Skeletal muscle cell (primary cell): ENCODE results near the gene ARRDC1.
"Not testable (repeated sequence)": the region's sequence is repeated elsewhere in the genome, so short reads cannot be mapped to it uniquely, and the experiment has no call there.

Source experiments
- DNase-seq: peaks from one replicate; pipeline ENCODE4 v3.0.0-alpha.2; 2010; ENCODE audit warnings: low read depth
- H3K4me3 ChIP-seq: 2 replicates; pipeline ENCODE4 v1.5.1; 2011; ENCODE audit warnings: low read depth, mild to moderate bottlenecking, control low read depth, low read length, moderate library complexity

ARRDC1 gene

GRCh38 chr9:137610944-137611343, 5.5 kb downstream of the ARRDC1 start:
- DNase-seq, result no peak
- no peak overlapping the region for H3K4me3 ChIP-seq

- DNase-seq, result no peak
- no peak overlapping the region for H3K4me3 ChIP-seq
These were observed 6.4 kb downstream of the ARRDC1 start for GRCh38 chr9:137611623-137612609.

- H3K4me3 ChIP-seq, result no peak overlapping the region
- DNase-seq, result no peak
These were observed 7.3 kb downstream of the ARRDC1 start for GRCh38 chr9:137612741-137613142.

- DNase-seq, result no peak
- no peak overlapping the region for H3K4me3 ChIP-seq
These were observed 7.8 kb downstream of the ARRDC1 start for GRCh38 chr9:137613259-137613658.

- no peak overlapping the region for H3K4me3 ChIP-seq
- no peak for DNase-seq
These were observed 8.4 kb downstream of the ARRDC1 start for GRCh38 chr9:137613738-137614523.

- DNase-seq, result no peak
- no peak overlapping the region for H3K4me3 ChIP-seq
These were observed 9.3 kb downstream of the ARRDC1 start for GRCh38 chr9:137614631-137615386.

- no peak overlapping the region for H3K4me3 ChIP-seq
- no peak for DNase-seq
These were observed 9.9 kb downstream of the ARRDC1 start for GRCh38 chr9:137615387-137615871.

GRCh38 chr9:137618105-137619067, 12.9 kb downstream of the ARRDC1 start, which contains the start of gene EHMT1:
Gene EHMT1, plus strand, starts transcription at chr9:137619005. Its CDS starts 24 bp downstream, at chr9:137619029.
- H3K4me3 ChIP-seq, result peak within 1 kb of the TSS; percentile 99
- no peak for DNase-seq

- no peak for DNase-seq
These were observed 14.0 kb downstream of the ARRDC1 start for GRCh38 chr9:137619240-137620047.

GRCh38 chr9:137620048-137620405, 14.5 kb downstream of the ARRDC1 start:
- DNase-seq, result no peak
- peak overlapping the region; percentile 69 for H3K4me3 ChIP-seq

More at GRCh38 chr9:137619240-137620047, 14.0 kb downstream of the ARRDC1 start:
- peak overlapping the region; percentile 69 for H3K4me3 ChIP-seq

- DNase-seq, result no peak
- H3K4me3 ChIP-seq, result no peak overlapping the region
These were observed 15.1 kb downstream of the ARRDC1 start for GRCh38 chr9:137620581-137620980.

GRCh38 chr9:137621131-137621757, 15.8 kb downstream of the ARRDC1 start:
- DNase-seq, result no peak
- no peak overlapping the region for H3K4me3 ChIP-seq

GRCh38 chr9:137622211-137622610, 16.7 kb downstream of the ARRDC1 start:
- not testable (repeated sequence) for DNase-seq, H3K4me3 ChIP-seq

GRCh38 chr9:137626464-137626863, 21.0 kb downstream of the ARRDC1 start:
- DNase-seq, result no peak
- H3K4me3 ChIP-seq, result no peak overlapping the region

- not testable (repeated sequence) for H3K4me3 ChIP-seq, DNase-seq
These were observed 21.9 kb downstream of the ARRDC1 start for GRCh38 chr9:137627406-137627805.

- no peak for DNase-seq
- H3K4me3 ChIP-seq, result no peak overlapping the region
These were observed 24.6 kb downstream of the ARRDC1 start for GRCh38 chr9:137630126-137630525.

GRCh38 chr9:137630679-137631078, 25.2 kb downstream of the ARRDC1 start:
- H3K4me3 ChIP-seq, result no peak overlapping the region
- no peak for DNase-seq
